ENCODE data around the gene ST3GAL2. TPM values are rescaled to one million over a fixed set of nuclear protein-coding genes. Genes with fewer than 3 reads are reported as not detected.

The ST3GAL2 gene
- total RNA-seq, 1 experiment from 2014 or later = 45.9 TPM

DNA sequence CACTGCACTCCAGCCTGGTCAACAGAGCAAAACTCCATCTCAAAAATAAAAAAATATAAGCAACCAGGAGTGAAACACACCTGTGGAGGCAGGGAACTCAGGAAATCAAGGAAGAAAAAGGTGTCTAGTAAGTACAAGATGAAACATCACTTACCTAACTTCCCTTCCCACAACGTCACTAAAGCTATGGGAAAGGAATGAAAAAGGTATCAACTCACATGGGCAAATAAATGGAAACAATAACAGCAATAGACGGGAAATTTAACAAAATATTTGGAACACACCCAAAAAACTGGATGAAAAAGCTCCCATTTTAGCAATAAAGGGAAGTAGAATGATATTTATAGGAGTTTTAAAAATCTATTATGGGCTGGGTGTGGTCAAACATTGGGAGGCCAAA lies 61.1 kb downstream of the ST3GAL2 start:
- TF ChIP-seq, protein P1, sequence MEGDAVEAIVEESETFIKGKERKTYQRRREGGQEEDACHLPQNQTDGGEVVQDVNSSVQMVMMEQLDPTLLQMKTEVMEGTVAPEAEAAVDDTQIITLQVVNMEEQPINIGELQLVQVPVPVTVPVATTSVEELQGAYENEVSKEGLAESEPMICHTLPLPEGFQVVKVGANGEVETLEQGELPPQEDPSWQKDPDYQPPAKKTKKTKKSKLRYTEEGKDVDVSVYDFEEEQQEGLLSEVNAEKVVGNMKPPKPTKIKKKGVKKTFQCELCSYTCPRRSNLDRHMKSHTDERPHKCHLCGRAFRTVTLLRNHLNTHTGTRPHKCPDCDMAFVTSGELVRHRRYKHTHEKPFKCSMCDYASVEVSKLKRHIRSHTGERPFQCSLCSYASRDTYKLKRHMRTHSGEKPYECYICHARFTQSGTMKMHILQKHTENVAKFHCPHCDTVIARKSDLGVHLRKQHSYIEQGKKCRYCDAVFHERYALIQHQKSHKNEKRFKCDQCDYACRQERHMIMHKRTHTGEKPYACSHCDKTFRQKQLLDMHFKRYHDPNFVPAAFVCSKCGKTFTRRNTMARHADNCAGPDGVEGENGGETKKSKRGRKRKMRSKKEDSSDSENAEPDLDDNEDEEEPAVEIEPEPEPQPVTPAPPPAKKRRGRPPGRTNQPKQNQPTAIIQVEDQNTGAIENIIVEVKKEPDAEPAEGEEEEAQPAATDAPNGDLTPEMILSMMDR (conservative IDR thresholded peaks at IDR 0.05) = no peak
- no peaks in the 10 kb centered on the region for H3K27me3 ChIP-seq (ENCODE audit: insufficient read depth, low read length)
- no peaks in the 10 kb centered on the region for H3K79me1 ChIP-seq (ENCODE audit: insufficient read depth, low read depth, low read length, poor library complexity, severe bottlenecking)
- H3K4ac ChIP-seq (ENCODE audit: low read depth, low read length) = no peak overlapping the region
- DNase-seq = no peak
- H3K27me3 Mint-ChIP-seq (ENCODE audit: low read depth) = no peaks in the 10 kb centered on the region; the same call in 1 of the 2 replicates
- H3K36me3 Mint-ChIP-seq (ENCODE audit: insufficient read depth in 1 of 3, low read depth in 3 of 3) = peaks cover 18 to 65% (median 34%) of the 10 kb centered on the region in 3 experiments; a peak in 6 of 7 replicates
- H3K79me2 ChIP-seq (ENCODE audit: insufficient read depth, low read length) = no peaks in the 10 kb centered on the region
- no peak overlapping the region for H3K4me3 Mint-ChIP-seq
- no peaks in the 10 kb centered on the region; the same call in 1 of the 2 replicates for H3K4me1 ChIP-seq (ENCODE audit: insufficient read depth, low read length)
- peaks cover 6% of the 10 kb centered on the region for H3K23me2 ChIP-seq (ENCODE audit: insufficient read length, low read depth, low read length, poor library complexity, severe bottlenecking)
- H3K9me3 ChIP-seq (ENCODE audit: control insufficient read depth, low read depth, low read length) = no peaks in the 10 kb centered on the region
- H2BK12ac ChIP-seq (ENCODE audit: insufficient read length, low read depth, low read length) = no peak overlapping the region
- no peak overlapping the region for H3K18ac ChIP-seq (ENCODE audit: insufficient read length, low read depth, low read length)
- no peak overlapping the region for H2BK20ac ChIP-seq (ENCODE audit: low read depth, low read length, poor library complexity, severe bottlenecking)
- no peak overlapping the region for H3K56ac ChIP-seq (ENCODE audit: insufficient read length, low read depth, low read length)
- WGBS (ENCODE audit: extremely low coverage, insufficient read length, low lambda C conversion rate) = no CpG with 5 or more reads among the region's 2 CpGs
- H2AK5ac ChIP-seq (ENCODE audit: insufficient read length, low read length) = no peak overlapping the region
- H3K14ac ChIP-seq (ENCODE audit: insufficient read depth, low read length) = no peak overlapping the region
- no peak overlapping the region for H3K27ac ChIP-seq (ENCODE audit: insufficient read length, low read depth, low read length)
- no peak overlapping the region for H3K9ac ChIP-seq (ENCODE audit: extremely low read depth, insufficient read length, low read length)
- H3K23ac ChIP-seq (ENCODE audit: insufficient read length, low read depth, low read length) = no peak overlapping the region
- no peak overlapping the region for H4K5ac ChIP-seq (ENCODE audit: insufficient read length, low read depth, low read length)
- peaks cover 0 to 15% of the 10 kb centered on the region in 2 experiments; a peak in 2 of 4 replicates for H3K4me1 Mint-ChIP-seq
- H3T11ph ChIP-seq (ENCODE audit: low read length) = no peak overlapping the region
- H2BK15ac ChIP-seq (ENCODE audit: low read depth, low read length) = no peak overlapping the region
- H4K20me1 ChIP-seq (ENCODE audit: control insufficient read depth, insufficient read depth, insufficient read length) = no peaks in the 10 kb centered on the region
- no peak overlapping the region for H2BK5ac ChIP-seq (ENCODE audit: insufficient read length, low read length)
- no peak overlapping the region for H2AFZ ChIP-seq (ENCODE audit: low read length)
- no peaks in the 10 kb centered on the region; a peak in 1 of 5 replicates for H3K9me3 Mint-ChIP-seq
- no peak overlapping the region for H2BK120ac ChIP-seq (ENCODE audit: low read depth, low read length, poor library complexity, severe bottlenecking)
- H4K91ac ChIP-seq (ENCODE audit: insufficient read length, low read depth, low read length) = no peak overlapping the region
- peak overlapping the region in 2 of 3 experiments; percentile 29 to 80; a peak in 2 of 7 replicates for H3K27ac Mint-ChIP-seq
- no peak overlapping the region for H4K8ac ChIP-seq (replicated peaks; ENCODE audit: insufficient read length, low read depth, low read length)
- H3K4me2 ChIP-seq (ENCODE audit: insufficient read depth, insufficient read length, low read length) = no peak overlapping the region
